Mesenchymal stem cell (in vitro differentiated cells and primary cell): Measurements from ENCODE around the gene SPAG4.

Experiments
- DNase-seq: peaks from one replicate; pipeline ENCODE4 v3.0.0-alpha.2; 2013
- H2AFZ ChIP-seq: one replicate; pipeline ENCODE4 v1.6.1; 2013; ENCODE audit warnings: low read depth, mild to moderate bottlenecking, control low read depth, inconsistent platforms, low read length, moderate library complexity
- H2AK5ac ChIP-seq: 2 replicates; pipeline ENCODE4 v1.6.1; 2013; ENCODE audit warnings: low read length, moderate library complexity, mild to moderate bottlenecking, inconsistent platforms; ENCODE audit not compliant: severe bottlenecking
- H2BK120ac ChIP-seq: one replicate; pipeline ENCODE4 v1.6.1; 2013; ENCODE audit warnings: low read depth, mild to moderate bottlenecking, inconsistent platforms, low read length, moderate library complexity
- H2BK12ac ChIP-seq, 2 experiments: one replicate each; pipeline ENCODE4 v1.6.1; 2013; ENCODE audit warnings: inconsistent platforms in 2 of 2, low read length in 2 of 2, mild to moderate bottlenecking in 2 of 2, moderate library complexity in 2 of 2, control low read depth in 1 of 2
- H2BK15ac ChIP-seq: one replicate; pipeline ENCODE4 v1.6.1; 2013; ENCODE audit warnings: mild to moderate bottlenecking, low read depth, inconsistent platforms; ENCODE audit not compliant: poor library complexity, severe bottlenecking
- H2BK5ac ChIP-seq: 2 replicates; pipeline ENCODE4 v1.6.1; 2013; ENCODE audit warnings: low read depth, mild to moderate bottlenecking, low read length, control low read depth, inconsistent platforms; ENCODE audit not compliant: poor library complexity, severe bottlenecking
- H3K14ac ChIP-seq, 2 experiments: one replicate each; pipeline ENCODE4 v1.6.1; 2013; ENCODE audit warnings: inconsistent platforms in 2 of 2, low read length in 2 of 2, control low read depth in 1 of 2, mild to moderate bottlenecking in 1 of 2, moderate library complexity in 1 of 2
- H3K18ac ChIP-seq, 2 experiments: one replicate each; pipeline ENCODE4 v1.6.1; 2013; ENCODE audit warnings: inconsistent platforms in 2 of 2, low read length in 2 of 2, control low read depth in 1 of 2, low read depth in 1 of 2, mild to moderate bottlenecking in 1 of 2
- H3K23ac ChIP-seq, 2 experiments: one replicate each; pipeline ENCODE4 v1.6.1; 2013; ENCODE audit warnings: inconsistent platforms in 2 of 2, low read length in 2 of 2, mild to moderate bottlenecking in 2 of 2, moderate library complexity in 2 of 2, control low read depth in 1 of 2
- H3K27ac ChIP-seq: 2 replicates; pipeline ENCODE4 v1.5.1; 2013; ENCODE audit warnings: mild to moderate bottlenecking, moderate library complexity, low read length, control low read depth, inconsistent platforms; ENCODE audit not compliant: poor library complexity, severe bottlenecking
- H3K27me3 ChIP-seq, 2 experiments: 2 replicates each; pipeline versions ENCODE4 v1.6.1 to v1.7.0; 2013; ENCODE audit warnings: low read length in 2 of 2, mild to moderate bottlenecking in 2 of 2, moderate library complexity in 2 of 2, control low read depth in 1 of 2, inconsistent platforms in 1 of 2; ENCODE audit not compliant: control insufficient read depth in 1 of 2, insufficient read depth in 1 of 2
- H3K36me3 ChIP-seq, 2 experiments: 2 replicates each; pipeline versions ENCODE4 v1.6.1 to v1.7.0; 2013; ENCODE audit warnings: low read length in 2 of 2, control low read depth in 1 of 2, inconsistent platforms in 1 of 2, low read depth in 1 of 2, mild to moderate bottlenecking in 1 of 2; ENCODE audit not compliant: insufficient read depth in 2 of 2, control insufficient read depth in 1 of 2
- H3K4ac ChIP-seq, 2 experiments: one replicate each; pipeline ENCODE4 v1.6.1; 2013; ENCODE audit warnings: inconsistent platforms in 2 of 2, low read length in 2 of 2, mild to moderate bottlenecking in 2 of 2, moderate library complexity in 2 of 2, control low read depth in 1 of 2, low read depth in 1 of 2
- H3K4me1 ChIP-seq: 2 replicates; pipeline ENCODE4 v1.6.1; 2013; ENCODE audit warnings: low read depth, low read length, control low read depth; ENCODE audit not compliant: control insufficient read depth, insufficient read depth
- H3K4me2 ChIP-seq: 2 replicates; pipeline ENCODE4 v1.6.1; 2013; ENCODE audit warnings: low read length, mild to moderate bottlenecking, inconsistent platforms; ENCODE audit not compliant: poor library complexity, severe bottlenecking
- H3K4me3 ChIP-seq, 2 experiments: 2 replicates each; pipeline versions ENCODE4 v1.5.1 to v1.7.0; 2013; ENCODE audit warnings: low read length in 2 of 2, mild to moderate bottlenecking in 2 of 2, control low read depth in 1 of 2, low read depth in 1 of 2; ENCODE audit not compliant: insufficient read depth in 1 of 2
- H3K79me1 ChIP-seq: replicated peaks from 2 replicates; pipeline ENCODE4 v1.6.1; 2013; ENCODE audit warnings: mild to moderate bottlenecking, control low read depth, low read length, inconsistent platforms; ENCODE audit not compliant: poor library complexity, severe bottlenecking
- H3K9ac ChIP-seq: 2 replicates; pipeline ENCODE4 v1.7.0; 2013; ENCODE audit warnings: mild to moderate bottlenecking, low read length, moderate library complexity
- H3K9me3 ChIP-seq: 2 replicates; pipeline ENCODE4 v1.7.0; 2013; ENCODE audit warnings: mild to moderate bottlenecking, low read length; ENCODE audit not compliant: control insufficient read depth
- H4K8ac ChIP-seq: one replicate; pipeline ENCODE4 v1.6.1; 2013; ENCODE audit warnings: inconsistent platforms, mild to moderate bottlenecking, low read length, moderate library complexity
- H4K91ac ChIP-seq: one replicate; pipeline ENCODE4 v1.6.1; 2013; ENCODE audit warnings: mild to moderate bottlenecking, low read length, inconsistent platforms
- WGBS: methylation state at CpG from one replicate; pipeline ENCODE4 v1.1.7; 2013; ENCODE audit warnings: mixed read lengths; 5-methylcytosine and 5-hydroxymethylcytosine counted together

SPAG4 gene

DNA sequence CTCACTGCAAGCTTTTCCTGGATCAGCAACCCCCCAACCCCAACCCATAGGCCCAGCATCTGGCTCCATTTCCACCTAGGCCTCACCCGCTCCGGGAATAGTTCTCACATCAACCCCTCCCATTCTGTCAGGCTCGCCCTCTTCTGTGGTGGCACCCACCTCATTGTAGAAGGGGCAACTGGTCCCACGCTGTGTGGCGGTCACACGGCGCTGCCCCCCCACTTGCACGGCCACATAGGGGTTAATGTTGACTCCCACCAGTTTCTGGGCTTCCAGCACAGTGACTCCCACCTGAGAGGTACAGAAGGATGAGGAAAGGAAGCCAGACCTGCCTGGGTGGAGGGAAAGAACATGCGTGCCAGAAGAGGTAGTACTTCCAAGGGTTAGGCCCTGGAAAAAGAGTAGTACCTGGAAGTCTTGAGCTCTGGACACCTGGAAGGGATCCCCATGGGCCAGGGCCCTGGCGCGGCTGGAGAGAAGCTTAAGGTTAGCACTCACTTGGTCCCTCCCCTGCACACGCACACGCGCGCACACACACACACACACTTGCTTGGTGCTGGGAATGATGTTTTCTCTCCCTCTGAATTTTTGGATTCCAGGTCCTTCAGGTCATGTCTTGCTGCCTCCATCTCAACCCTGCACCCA lies 12.7 kb upstream of the SPAG4 start:
- no peak overlapping the region for H4K91ac ChIP-seq
- H3K27ac ChIP-seq: no peak overlapping the region
- H2BK15ac ChIP-seq: no peak overlapping the region
- WGBS: 95% methylated on average over 15 of the region's 15 CpGs
- no peak overlapping the region for H3K4ac ChIP-seq
- no peak overlapping the region for H3K14ac ChIP-seq
- H3K18ac ChIP-seq: no peak overlapping the region
- no peak overlapping the region for H3K9ac ChIP-seq
- no peak overlapping the region for H2BK5ac ChIP-seq
- H3K27me3 ChIP-seq: peaks cover 40 to 44% of the 10 kb centered on the region in 2 experiments
- peaks cover 29% of the 10 kb centered on the region for H3K4me1 ChIP-seq
- no peak overlapping the region for H3K4me2 ChIP-seq
- no peak for DNase-seq
- no peak overlapping the region for H3K23ac ChIP-seq
- no peak overlapping the region for H4K8ac ChIP-seq
- H2AK5ac ChIP-seq: no peak overlapping the region
- H2BK120ac ChIP-seq: no peak overlapping the region
- H3K9me3 ChIP-seq: no peaks in the 10 kb centered on the region
- no peaks in the 10 kb centered on the region for H3K36me3 ChIP-seq
- H2AFZ ChIP-seq: no peak overlapping the region
- H3K4me3 ChIP-seq: no peak overlapping the region
- H3K79me1 ChIP-seq: no peaks in the 10 kb centered on the region
- H2BK12ac ChIP-seq: no peak overlapping the region

DNA sequence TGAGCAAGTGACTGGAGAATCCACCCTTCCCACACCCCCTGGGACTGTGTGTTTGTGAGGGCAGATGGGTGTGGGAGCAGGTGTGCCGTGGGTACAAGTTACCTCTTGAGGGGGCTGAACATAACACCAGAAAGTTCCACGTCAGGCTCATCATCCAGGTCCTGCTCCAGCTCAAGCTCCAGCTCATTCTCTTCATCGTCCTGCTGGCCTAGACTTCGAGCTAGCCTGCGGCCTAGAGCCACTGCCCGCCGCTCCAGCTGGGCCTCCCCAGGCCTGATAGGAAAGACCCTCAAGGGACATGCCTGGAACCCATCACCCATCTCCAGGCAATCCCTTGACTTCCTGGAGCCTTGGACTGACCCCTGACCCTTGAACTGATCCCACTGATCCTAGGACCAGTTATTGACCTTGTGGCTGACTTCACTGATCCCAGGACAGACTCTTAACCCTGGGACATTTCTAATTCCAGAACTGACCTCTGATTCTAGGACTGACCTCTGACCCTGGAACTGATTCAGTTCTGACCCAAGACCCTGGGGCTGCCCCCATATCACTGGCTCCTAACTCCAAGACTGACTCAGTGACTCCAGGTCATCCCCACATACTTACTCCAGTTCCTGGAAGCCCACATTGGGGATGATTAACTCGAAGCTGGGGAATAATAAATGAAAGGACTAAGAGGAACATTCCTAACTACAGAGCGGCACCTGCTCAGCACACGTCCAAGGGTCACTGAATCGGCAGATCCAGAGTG lies 11.8 kb upstream of the SPAG4 start:
- Histone ChIP-seq H3K4me3 (no peak overlapping the region), H2BK15ac (no peak overlapping the region), H2AFZ (no peak overlapping the region), H3K14ac (no peak overlapping the region), H3K18ac (no peak overlapping the region), H3K27ac (no peak overlapping the region), H4K91ac (no peak overlapping the region), H3K9ac (no peak overlapping the region), H3K4ac (no peak overlapping the region), H2AK5ac (no peak overlapping the region), H3K4me1 (peaks cover 29% of the 10 kb centered on the region), H4K8ac (no peak overlapping the region), H3K79me1 (no peaks in the 10 kb centered on the region), H3K23ac (no peak overlapping the region), H3K9me3 (no peaks in the 10 kb centered on the region), H2BK120ac (no peak overlapping the region), H3K27me3 (peaks cover 33 to 35% of the 10 kb centered on the region in 2 experiments), H2BK12ac (no peak overlapping the region), H3K4me2 (no peak overlapping the region), H2BK5ac (no peak overlapping the region), H3K36me3 (no peaks in the 10 kb centered on the region)
- WGBS: 91% methylated on average over 10 of the region's 11 CpGs
- DNase-seq: no peak

DNA sequence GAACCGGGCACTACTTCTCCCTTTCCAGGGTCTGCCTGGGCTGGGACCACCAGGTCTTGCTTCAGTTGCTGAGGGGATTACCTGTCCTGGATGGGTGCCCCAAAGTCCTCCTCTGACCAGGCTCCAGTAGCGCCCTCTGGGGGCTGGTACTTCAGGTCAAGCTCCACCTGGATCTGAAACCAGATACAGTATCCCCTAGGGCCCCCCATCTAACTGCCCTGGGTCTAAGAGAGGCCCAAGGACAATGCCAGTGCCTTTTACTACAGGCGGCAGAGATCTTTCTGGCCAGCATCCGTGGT lies 11.2 kb upstream of the SPAG4 start:
- Histone ChIP-seq H3K4me2 (no peak overlapping the region), H4K8ac (no peak overlapping the region), H3K14ac (no peak overlapping the region), H2BK15ac (no peak overlapping the region), H3K36me3 (no peaks in the 10 kb centered on the region), H2AFZ (no peak overlapping the region), H3K23ac (no peak overlapping the region), H3K4ac (no peak overlapping the region), H4K91ac (no peak overlapping the region), H3K9me3 (no peaks in the 10 kb centered on the region), H3K4me3 (no peak overlapping the region), H3K27me3 (peaks cover 28 to 30% of the 10 kb centered on the region in 2 experiments), H3K4me1 (peaks cover 29% of the 10 kb centered on the region), H2AK5ac (no peak overlapping the region), H2BK120ac (no peak overlapping the region), H3K9ac (no peak overlapping the region), H2BK5ac (no peak overlapping the region), H2BK12ac (no peak overlapping the region), H3K27ac (no peak overlapping the region), H3K18ac (no peak overlapping the region), H3K79me1 (no peaks in the 10 kb centered on the region)
- DNase-seq: peak; percentile 22
- WGBS: 50% methylated on average over 2 of the region's 4 CpGs

DNA sequence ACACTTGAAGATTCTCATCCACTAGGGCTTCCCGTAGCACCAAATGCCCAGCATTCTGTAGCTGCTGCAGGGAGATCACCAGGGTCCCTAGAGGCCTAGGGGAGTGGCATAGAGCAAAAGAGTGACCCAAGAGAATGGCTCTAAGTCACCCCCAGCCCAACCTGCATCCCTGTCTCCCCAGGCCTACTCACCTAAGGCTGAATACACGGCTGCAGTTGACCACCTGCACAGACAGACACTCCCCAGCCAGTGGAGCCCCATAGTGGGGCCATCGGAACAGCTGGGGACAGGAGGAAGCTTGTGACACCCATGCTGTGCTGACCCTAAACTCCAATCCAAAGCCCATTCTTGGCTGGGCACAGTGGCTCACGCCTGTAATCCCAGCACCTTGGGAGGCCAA lies 9.5 kb upstream of the SPAG4 start:
- H2BK15ac ChIP-seq: no peak overlapping the region
- no peak for DNase-seq
- H3K4me2 ChIP-seq: no peak overlapping the region
- 84% methylated on average over 3 of the region's 4 CpGs for WGBS
- H3K27ac ChIP-seq: no peak overlapping the region
- no peaks in the 10 kb centered on the region for H3K36me3 ChIP-seq
- no peak overlapping the region for H2BK120ac ChIP-seq
- peaks cover 23% of the 10 kb centered on the region for H3K4me1 ChIP-seq
- H4K8ac ChIP-seq: no peak overlapping the region
- H2BK12ac ChIP-seq: no peak overlapping the region
- H2AFZ ChIP-seq: no peak overlapping the region
- H2AK5ac ChIP-seq: no peak overlapping the region
- no peak overlapping the region for H3K14ac ChIP-seq
- no peak overlapping the region for H4K91ac ChIP-seq
- H3K79me1 ChIP-seq: no peaks in the 10 kb centered on the region
- no peak overlapping the region for H2BK5ac ChIP-seq
- H3K23ac ChIP-seq: no peak overlapping the region
- H3K9me3 ChIP-seq: no peaks in the 10 kb centered on the region
- no peak overlapping the region for H3K4me3 ChIP-seq
- no peak overlapping the region for H3K18ac ChIP-seq
- no peak overlapping the region for H3K4ac ChIP-seq
- no peak overlapping the region for H3K9ac ChIP-seq
- H3K27me3 ChIP-seq: peaks cover 11 to 14% of the 10 kb centered on the region in 2 experiments
